Ureter (tissue), 1 donor: ENCODE results near the gene EPG5. TPM values are rescaled to one million over a fixed set of nuclear protein-coding genes. Genes with fewer than 3 reads are reported as not detected.
"Not testable (repeated sequence)": the region's sequence is repeated elsewhere in the genome, so short reads cannot be mapped to it uniquely, and the experiment has no call there.

Experiments used
- DNase-seq: peaks from one replicate; pipeline ENCODE4 v3.0.0-alpha.2; 2020; ENCODE audit warnings: low spot score
- total RNA-seq: library from RNA; stranded (reverse); gene quantifications from one replicate; pipeline ENCODE4 v1.2.4, GENCODE V29; 2023
- donor health status: DM: yes; HTN: yes; CAD: no.

Gene EPG5
- total RNA-seq, 1 donor from 2014 or later, result 35.8 TPM

DNA sequence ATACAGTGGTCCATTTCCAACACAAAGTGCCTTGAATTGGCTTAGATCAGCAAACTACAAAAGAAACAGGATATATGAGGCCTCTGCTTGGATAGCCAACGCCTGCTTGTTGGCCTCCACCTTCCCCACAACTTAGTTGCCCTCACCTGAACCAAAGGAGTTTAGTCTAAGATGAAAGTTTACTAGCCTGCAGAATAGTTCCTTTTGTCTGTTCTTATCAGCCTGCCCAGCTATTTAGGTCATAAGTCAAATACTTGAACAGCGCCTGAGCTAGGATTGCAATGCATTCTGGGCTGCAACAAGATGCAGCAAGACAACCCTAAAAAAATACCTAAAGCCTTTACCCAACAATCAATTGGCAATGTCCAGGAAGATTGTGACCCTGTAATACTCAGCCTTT, 13.1 kb upstream of the EPG5 start:
- no peak for DNase-seq

DNA sequence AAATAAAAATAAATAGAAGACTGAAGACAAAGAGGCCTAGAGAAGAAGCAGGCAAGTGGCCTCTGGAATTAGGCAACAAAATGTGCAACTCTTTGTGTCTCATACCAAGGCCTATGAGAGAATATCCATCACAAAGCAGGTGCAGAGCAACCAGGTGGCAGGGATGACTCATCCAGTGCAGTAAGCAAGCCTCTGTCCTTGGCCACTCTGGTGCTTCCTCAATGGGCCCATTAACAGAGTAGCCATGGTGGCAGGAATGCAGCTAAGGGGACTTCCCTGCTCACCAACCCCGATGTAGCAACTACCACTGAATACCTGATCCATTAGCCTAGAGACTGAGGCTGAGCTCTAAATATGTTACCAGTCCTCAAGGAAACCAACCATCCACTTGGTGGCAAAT, 11.0 kb upstream of the EPG5 start:
- DNase-seq, result no peak

DNA sequence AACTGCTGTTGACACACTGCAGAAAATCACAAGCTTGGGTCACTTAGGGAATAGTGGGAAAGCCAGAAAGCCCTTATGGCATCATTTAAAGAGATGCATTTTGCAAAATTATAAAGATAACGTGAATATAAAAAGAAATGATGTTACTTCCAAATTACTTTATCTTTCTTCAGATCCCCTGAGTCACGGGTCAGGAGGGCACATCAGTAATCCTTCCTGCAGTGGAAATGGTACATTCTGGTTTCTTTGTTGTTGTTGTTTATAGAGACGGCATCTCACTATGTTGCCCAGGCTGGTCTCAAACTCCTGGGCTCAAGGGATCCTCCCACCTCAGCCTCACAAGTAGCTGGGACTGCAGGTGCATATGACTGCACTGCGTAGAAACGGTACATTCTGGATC, 9.8 kb upstream of the EPG5 start:
- no peak for DNase-seq

DNA sequence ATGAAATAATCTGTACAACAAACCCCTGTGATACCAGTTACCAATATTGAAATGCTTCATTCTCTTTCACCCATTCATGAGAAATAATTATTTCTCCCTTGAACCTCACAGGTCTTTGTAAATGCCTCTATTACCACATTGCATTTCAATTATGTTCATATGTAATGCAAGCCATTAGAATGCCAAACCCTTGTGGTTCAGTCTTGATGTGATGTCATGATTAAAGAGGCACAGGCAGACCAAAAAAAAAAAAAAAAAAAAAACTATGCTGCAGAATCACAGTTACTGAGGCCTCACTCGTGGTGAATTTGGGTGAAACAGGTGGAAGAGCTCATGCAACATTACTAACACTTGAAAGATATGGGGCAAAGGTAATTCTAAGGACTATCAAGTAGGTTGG, 9.4 kb upstream of the EPG5 start:
- DNase-seq, result no peak

DNA sequence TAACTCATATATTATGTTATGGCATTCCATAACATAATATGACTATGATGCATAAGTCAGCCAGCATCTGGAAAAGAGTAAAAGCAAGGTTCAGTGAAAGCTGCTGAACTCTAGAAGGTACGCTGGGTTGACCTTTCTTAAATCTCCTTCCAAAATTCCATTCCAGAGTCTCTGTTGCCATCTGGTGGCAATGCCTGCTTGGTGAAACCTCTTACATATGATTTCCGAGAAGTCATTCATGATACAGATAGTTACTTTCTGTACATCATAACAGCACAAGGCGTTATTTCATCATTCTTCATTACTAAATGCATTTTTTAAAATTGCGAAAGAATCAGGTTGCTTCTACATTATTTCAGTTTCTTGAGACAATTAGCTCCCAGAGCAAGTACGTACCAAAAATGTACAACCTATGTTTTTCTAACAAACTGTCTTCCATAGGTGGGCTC, 7.0 kb upstream of the EPG5 start:
- DNase-seq, result no peak

DNA sequence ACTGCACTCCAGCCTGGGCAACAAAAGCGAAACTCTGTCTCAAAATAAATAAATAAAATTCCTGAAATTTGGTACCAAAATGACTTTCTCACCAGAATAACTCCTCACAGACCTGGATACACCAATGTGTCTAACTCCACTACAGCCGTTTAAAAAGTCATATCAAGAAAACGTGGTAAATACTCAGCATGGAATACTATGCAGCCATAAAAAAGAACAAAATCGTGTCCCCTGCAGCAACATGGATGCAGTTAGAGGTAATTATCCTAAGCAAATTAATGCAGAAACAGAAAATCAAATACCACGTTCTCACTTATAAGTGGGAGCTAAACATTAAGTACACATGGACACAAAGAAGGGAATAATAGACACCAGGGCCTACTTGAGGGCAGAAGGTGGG, 2.2 kb downstream of the EPG5 start:
- DNase-seq, result not testable (repeated sequence)

DNA sequence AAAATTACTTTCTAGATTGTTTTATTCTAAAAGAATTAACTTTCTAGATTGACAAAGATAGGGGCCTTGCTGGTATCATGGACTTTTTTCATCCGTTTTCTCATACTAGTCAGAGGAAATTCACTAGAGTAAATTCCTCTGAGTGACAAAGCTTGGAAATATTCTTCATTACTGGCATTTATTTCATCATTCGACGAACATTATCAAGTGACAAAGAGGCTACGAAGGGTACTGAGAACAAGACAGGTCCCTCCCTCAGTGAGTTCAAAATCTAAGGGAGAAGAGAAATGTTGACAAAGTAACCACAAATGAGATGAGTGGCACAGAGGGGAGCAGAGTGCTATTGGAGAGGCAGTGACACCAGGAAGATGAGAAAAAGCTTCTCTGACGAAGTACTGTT, 4.3 kb downstream of the EPG5 start:
- DNase-seq, result no peak

DNA sequence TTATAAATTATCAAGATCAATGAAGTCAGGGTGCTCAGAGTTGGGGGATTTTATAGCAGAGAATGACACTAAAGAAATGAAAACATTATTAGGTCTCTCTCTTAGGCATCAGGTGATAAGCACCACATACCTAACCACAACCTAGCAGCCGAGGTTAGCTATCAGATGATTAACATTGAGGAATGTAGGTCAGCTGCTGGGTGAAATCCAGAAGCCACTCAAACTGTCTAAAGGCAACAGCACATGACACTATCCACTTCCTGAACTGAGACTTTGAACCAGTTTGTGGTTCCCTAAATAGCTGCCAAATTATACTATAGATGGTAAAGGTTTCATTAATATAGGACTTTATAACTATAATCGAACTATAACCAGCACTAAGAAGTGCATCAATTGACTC, 4.7 kb downstream of the EPG5 start:
- DNase-seq, result no peak

DNA sequence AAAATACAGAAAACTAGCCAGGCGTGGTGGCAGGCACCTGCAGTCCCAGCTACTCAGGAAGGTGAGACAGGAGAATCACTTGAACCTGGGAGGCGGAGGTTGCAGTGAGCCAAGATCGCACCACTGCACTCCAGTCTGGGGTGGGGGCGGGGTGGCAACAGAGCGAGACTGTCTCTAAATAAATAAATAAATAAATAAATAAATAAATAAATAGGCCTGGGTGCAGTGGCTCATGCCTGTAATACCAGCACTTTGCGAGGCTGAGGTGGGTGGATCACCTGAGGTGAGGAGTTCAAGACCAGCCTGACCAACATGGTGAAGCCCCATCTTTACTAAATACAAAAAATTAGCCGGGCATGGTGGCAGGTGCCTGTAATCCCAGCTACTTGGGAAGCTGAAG, 7.6 kb downstream of the EPG5 start:
- not testable (repeated sequence) for DNase-seq

DNA sequence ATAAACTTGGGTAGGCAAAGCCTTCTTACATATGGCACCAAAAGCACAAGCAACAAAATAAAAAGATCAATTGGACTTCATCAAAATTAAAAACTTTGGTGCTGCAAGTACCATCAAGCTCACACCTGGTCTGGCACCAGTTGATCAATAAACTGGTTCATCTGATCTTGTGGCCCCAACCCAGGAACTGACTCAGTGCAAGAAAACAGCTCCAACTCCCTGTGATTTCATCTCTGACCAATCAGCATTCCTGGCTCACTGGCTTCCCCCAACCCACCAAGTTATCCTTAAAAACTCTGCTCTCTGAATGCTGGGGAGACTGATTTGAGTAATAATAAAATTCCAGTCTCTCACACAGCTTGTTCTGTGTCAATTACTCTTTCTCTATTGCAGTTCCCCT, 8.4 kb downstream of the EPG5 start:
- no peak for DNase-seq

DNA sequence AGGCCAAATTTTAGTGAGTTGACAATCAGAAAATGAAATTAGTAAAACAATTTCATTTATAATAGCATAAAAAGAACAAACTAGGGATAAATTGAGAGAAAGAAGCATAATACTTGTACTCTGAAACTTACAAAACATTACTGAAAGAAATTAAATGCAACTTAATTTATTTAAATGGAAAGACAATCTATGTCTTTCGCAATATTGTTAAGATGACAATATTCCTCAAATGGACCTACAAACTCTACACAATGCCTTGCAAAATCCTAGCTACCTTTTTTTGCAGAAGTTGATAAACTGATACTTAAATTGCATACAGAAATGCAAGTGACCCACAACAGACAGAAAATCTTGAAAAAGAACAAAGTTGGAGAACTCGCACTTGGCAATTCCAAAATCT, 9.1 kb downstream of the EPG5 start:
- no peak for DNase-seq

DNA sequence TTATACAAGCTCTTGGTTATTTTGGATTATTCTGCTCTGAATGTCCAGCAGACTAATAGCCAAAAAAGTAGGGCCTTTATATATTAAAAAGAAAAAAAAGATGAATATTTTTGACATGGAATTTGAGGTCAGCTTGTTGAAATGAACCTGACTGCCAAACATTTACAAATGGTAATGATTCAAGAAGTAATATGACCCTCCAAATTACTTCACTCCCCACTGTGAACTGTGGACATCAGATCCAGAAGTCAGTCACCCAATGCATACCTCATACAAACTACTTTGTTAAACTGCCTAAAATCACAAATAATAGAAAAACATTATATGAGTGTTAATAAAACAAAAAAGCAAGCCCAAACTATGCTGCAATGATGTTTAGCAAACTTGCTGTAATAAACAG, 10.0 kb downstream of the EPG5 start:
- DNase-seq, result no peak

DNA sequence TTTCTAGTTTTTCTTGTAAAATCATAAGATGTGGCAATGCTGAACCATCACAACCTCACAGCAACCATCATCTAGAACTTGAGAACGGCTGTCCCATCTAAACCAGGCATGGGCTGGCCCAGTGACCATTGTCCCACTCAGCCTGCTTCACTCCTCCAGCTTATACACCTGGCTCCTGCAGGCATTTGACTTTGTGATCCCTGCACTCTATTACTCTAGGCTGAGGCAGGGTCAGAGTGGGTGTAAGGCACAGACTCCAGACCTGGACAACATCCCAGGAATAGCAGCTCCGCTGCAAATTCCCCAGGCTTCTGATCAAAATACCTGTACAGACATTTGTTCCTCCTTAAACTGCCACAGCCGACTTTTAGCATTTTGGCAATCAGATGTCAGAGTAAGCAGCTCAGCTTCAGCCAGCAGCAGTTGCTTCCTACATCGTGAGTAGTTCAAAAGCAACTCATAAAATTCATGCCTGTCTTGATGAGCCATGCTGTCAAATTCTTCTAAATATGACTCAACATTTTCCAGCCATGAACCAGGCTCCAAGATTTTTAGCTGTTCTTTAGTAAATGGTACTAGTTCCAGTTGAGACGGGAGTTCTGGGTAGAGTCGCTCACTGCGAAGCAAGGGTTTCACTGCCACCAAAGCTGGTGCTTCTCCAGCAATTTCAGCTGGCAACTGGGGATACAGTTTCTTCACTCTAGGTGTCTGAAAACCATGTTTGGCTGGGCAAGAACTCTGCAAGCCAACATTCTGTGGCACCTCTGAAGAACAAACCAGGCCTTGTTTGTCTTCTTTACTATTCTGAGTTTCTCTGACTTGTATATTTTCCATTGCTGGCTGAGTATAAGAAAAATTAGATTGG, 12.8 kb downstream of the EPG5 start:
- DNase-seq, result no peak

DNA sequence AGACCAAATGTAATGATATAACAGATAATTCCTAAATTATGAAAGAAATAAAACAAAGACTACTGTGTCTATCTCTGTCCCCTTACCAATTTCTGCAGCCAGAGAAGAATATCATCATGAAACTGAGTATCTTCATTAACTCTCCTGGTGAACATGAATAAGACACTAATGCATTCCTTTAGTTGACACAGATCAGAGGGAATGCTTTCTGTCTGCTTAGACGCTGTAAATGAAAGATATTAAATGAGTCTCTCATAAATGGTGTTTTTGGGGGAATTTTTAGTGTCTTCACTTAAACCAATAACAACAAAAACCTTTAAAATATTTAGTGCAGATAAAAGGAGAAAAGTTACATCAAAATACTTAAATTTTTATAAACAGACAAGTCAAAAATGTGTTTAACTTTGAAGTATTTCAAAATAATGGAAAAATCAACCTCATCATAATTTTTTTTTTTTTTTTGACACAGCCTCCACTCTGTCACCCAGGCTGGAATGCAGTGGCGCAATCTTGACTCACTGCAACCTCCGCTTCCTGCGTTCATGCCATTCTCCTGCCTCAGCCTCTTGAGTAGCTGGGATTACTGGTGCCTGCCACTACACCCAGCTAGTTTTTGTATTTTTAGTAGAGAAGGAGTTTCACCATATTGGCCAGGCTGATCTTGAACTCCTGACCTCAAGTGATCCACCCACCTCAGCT, 16.0 kb downstream of the EPG5 start:
- no peak for DNase-seq

DNA sequence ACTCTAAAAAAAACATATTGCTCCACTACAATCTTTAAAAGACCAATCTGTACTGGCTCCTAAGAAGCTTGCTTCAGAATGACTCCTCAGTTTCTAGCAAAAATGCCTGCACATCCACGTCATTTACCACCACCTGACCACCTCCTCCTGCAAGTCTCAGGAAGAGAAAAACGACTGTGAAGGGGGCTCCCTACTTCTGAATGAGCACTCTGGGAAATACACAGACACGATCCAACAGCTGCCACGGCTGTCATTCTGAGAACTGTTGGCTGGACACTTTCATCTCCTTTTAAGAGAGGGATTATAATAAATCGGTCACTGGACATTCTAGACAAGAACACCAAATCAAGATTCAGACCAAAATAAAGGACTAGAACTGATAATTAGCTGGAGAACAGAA, 21.5 kb downstream of the EPG5 start:
- DNase-seq, result no peak

DNA sequence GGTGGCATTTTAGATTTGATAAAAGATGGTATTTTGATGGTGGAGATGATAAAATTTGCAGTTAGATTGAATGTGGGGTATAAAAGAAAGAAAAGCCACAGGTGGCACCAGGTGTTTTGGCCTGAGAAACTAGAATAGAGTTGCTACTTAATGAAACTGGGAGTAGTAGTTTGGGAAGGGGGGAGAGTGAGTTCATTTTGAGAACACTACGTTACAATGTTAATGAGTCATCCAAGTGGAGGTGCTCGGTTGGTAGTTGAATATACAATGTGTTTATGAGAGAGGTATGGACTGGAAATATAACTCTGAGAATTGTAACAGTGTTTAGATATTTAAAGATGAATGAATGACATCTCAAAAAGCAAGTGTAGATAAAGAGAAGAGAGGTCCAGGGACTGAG, 26.4 kb downstream of the EPG5 start:
- no peak for DNase-seq

DNA sequence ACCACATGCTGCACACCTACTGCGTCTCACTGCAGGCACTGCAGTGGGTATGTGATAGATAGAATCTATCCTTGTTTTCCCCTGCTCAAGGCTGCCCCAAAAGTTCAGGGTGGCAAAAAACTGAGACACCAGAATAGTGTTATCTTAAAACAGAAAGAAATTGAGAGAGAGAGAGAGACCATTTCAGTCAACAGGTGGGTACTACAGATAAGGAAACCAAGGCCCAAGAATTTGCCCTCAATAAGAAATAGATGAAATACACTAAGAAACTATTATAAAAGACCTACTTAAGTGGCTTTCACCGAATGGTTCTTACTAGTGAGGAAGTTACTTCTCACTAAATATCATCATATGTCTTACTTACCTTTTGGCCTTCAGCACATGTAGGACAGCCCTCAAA, 27.9 kb downstream of the EPG5 start:
- DNase-seq, result no peak

DNA sequence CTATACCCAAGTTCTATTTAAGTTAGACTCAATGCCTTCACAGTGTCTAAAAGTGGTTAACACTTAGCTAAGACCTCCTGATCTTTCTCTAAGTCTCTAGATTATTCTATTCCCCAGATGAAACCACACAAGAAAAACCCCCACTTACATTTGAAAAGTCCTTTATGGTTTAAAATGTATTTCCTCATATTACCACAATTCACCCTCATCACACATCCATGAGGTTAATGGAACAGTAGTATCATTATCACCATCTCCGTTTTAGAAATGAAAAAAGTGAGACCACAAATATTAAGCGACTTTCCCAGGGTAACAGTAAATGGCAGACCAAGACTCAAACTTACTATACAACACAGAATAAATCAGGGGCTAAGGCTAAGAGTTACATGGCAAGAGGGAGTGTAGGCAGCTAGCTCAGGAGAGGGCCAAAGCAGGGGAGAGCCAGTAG, 28.6 kb downstream of the EPG5 start:
- DNase-seq, result no peak

DNA sequence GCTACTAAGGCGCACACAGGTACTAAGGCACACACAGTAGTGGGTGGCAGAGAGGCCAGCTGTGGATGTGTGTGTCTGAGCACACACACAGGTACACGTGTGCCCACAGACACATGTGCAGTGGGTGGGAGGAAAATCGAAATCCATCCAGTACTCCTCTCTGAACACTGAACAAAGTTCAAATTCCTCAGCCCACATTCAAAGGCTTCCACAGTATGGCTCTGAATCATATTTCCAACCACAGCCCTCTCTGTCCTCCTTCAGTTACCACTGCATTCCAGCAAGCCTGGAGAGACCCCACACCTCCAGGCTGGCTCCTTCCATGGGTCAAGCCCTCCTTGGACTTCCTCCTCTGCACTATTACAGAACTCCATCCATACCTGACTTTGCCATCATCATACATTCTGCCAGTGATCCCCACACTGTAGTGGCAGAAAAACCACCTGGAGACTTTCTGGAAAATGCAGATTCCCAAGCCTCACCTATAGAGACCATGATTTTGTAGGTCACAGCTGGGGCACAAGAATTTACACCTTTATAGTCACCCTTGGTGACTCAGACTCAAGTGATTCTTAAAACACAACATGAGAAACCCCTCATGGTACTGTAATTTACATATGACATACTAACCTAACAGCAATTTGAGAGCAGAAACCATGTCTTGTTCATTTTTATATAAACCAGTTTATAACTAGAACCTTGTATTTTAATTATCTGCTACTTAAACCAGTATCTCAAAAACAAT, 31.4 kb downstream of the EPG5 start:
- no peak for DNase-seq

DNA sequence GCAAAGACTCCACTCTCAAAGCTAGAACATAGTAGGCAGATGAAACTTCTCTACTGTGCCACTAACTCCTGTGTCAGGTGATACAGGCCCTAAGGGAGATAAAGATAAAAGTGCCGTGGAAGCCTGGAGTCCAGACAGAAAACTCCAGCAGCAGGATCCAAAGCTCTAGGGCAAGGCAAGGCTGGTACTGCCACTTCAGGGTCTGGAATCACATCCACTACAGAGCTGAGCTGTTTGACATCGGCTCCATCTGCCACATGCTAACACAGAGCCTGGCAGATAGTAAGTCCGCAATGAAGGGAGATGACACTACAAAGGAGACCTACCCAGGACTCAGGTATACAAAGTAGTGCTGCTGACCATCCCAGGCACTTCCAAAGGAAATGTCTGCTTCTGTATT, 34.4 kb downstream of the EPG5 start:
- no peak for DNase-seq

DNA sequence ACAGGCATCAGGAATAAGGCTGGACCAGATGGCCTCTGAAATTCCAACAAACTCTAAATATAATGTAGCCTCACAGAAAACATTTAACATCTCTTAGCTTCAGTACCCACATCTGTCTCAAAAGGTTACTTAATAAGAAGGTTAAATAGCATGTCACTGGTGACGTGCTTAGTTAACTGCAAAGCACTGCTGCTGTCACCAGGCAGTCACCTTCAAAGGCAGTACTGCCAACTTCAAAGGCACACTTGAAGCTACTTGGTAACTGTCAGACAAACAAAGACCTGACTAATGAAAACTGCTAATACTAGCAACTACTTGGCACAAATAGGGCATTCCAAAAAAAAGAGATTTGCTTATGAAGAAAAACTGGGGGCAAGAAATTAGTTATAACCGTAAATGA, 36.2 kb downstream of the EPG5 start:
- no peak for DNase-seq

DNA sequence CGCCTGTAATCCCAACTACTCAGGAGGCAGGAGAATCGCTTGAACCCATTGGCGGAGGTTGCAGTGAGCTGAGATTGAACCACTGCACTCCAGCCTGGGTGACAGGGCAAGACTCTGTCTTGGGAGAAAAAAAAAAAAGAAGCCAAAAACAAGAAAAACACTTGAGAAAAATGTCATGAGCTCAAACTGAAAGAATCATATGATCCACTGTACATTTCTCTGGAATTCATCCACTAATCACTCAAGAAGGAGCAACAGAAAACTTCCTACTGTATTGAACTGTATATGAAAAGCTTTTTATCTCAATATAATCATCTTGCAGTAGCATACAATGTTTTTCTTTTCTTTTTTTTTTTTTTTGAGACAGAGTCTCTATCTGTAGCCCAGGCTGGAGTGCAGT, 40.4 kb downstream of the EPG5 start:
- no peak for DNase-seq

DNA sequence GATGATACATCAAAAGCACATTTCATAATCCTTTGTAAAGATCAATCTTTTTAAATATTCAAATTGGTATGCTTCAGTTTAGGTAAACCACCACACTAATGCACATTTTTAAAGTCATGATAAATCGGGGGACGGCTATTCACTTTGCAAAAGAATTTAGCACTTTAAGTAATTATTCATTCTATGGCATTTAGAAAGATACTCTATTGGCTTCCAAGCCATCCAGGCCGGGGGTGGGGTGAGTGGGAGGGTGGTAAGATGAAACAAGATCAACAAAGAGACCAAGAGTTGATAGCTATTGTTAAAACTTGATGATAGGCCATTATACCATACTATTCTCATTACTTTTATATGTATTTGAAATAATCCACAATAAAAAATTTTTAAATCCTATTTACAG, 41.0 kb downstream of the EPG5 start:
- no peak for DNase-seq
